Neural crest cell (in vitro differentiated cells): ENCODE results near the gene ARID5B. TPM values are rescaled to one million over a fixed set of nuclear protein-coding genes. Genes with fewer than 3 reads are reported as not detected.

Source experiments
- DNase-seq: peaks from one replicate; pipeline ENCODE4 v3.0.0; 2021; ENCODE audit warnings: low read depth, mixed read lengths, low spot score
- H3K27ac Mint-ChIP-seq: one replicate; pipeline ENCODE4 v1.8.0; 2021; ENCODE audit warnings: mild to moderate bottlenecking, mixed read lengths; ENCODE audit not compliant: unreplicated experiment
- H3K27me3 Mint-ChIP-seq: 2 replicates; pipeline ENCODE4 v1.8.0; 2021; ENCODE audit warnings: low read depth, mild to moderate bottlenecking, mixed read lengths
- H3K36me3 Mint-ChIP-seq: 2 replicates; pipeline ENCODE4 v1.8.0; 2021; ENCODE audit warnings: low read depth, mild to moderate bottlenecking, mixed read lengths
- H3K4me1 Mint-ChIP-seq: 2 replicates; pipeline ENCODE4 v1.8.0; 2021; ENCODE audit warnings: mixed read lengths
- H3K4me3 Mint-ChIP-seq: one replicate; pipeline ENCODE4 v1.8.0; 2021; ENCODE audit warnings: mild to moderate bottlenecking, mixed read lengths
- H3K9me3 Mint-ChIP-seq: 2 replicates; pipeline ENCODE4 v1.8.0; 2021; ENCODE audit warnings: mixed read lengths
- total RNA-seq: library from RNA; stranded (reverse); gene quantifications from 2 replicates; pipeline ENCODE4 v1.2.1, GENCODE V29; 2021
- TF ChIP-seq, protein P1 (sequence below): fragments of 200-600 bp; sonication (generic); conservative IDR thresholded peaks from 2 replicates; pipeline ENCODE4 v1.5.0; 2021; ENCODE audit warnings: antibody characterized with exemption, mild to moderate bottlenecking

Gene ARID5B
- total RNA-seq, 1 donor from 2014 or later = 10.4 TPM

DNA sequence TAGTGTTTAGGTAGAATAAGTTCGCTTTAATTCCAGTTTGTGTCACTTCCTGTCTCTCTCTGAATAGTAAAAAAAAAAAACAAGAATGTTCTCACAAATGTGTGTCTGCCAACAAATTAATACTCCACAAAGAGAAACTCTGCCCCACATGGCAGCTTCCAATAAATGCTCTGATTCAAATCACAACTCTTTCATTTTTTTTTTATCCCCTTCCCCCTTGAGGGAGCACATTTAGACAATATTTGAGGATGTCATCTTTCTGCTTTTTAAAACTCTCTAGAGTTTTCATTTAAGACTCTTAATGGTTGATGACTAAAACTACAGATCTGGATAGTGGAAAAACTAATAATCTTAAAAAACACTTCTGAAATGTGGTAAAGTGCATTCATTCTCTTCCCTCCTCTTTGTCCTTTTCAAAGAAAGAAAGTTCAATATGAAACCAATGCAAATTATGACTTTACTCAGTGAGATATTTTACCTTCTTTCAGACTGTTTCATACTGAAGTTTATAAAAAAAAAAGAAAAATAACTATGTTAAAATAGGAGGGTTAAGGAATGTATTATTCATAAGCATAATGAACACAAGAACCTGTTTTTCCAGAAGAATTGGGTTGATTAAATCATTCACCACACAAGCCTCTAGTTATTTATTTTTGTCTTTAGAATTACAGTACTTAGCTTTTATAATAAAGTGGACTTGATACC lies 42.3 kb downstream of the ARID5B start:
- peaks cover 3% of the 10 kb centered on the region for H3K9me3 Mint-ChIP-seq
- H3K27ac Mint-ChIP-seq = peak overlapping the region; percentile 70
- peaks cover 35% of the 10 kb centered on the region for H3K4me1 Mint-ChIP-seq
- TF ChIP-seq, protein P1, sequence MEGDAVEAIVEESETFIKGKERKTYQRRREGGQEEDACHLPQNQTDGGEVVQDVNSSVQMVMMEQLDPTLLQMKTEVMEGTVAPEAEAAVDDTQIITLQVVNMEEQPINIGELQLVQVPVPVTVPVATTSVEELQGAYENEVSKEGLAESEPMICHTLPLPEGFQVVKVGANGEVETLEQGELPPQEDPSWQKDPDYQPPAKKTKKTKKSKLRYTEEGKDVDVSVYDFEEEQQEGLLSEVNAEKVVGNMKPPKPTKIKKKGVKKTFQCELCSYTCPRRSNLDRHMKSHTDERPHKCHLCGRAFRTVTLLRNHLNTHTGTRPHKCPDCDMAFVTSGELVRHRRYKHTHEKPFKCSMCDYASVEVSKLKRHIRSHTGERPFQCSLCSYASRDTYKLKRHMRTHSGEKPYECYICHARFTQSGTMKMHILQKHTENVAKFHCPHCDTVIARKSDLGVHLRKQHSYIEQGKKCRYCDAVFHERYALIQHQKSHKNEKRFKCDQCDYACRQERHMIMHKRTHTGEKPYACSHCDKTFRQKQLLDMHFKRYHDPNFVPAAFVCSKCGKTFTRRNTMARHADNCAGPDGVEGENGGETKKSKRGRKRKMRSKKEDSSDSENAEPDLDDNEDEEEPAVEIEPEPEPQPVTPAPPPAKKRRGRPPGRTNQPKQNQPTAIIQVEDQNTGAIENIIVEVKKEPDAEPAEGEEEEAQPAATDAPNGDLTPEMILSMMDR = no peak
- H3K36me3 Mint-ChIP-seq = peaks cover 8% of the 10 kb centered on the region
- no peaks in the 10 kb centered on the region for H3K27me3 Mint-ChIP-seq
- no peak for DNase-seq
- H3K4me3 Mint-ChIP-seq = no peak overlapping the region

DNA sequence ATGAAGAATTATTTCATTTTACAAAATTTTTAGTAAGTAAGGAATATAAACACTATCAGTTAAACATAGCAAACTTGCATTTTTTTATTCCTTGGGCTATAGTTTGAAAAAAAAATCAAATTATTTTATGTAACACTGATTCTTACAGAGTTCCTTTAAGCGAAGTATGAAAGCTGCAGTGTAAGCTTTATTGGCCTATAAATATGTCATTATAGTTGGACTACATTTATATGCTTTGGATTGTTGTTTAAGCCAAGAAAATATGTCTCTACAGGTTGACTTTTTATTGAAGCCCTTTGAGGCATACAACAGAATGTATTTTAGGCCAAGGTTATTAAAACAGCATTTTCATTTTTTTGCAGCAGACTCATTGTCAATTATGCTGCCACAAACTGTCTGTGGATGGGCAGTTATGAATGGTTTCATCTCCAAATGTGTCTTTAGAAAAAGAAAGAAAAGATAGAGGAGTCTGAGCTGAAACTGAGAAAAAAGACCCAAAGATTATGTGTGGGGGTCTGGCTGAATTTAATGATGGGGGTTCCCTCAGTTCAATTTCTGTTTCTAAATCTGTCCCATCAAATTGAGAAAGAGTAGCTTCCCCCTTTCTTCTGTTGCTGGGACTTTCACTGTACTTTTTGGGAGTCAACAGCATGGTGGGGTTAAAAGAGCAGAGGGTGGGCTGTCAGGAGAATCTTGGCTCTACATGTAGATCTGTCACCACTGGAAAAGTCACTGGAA lies 43.1 kb downstream of the ARID5B start:
- Mint-ChIP-seq H3K27me3 (no peaks in the 10 kb centered on the region), H3K4me1 (peaks cover 28% of the 10 kb centered on the region), H3K36me3 (peaks cover 8% of the 10 kb centered on the region), H3K9me3 (peaks cover 3% of the 10 kb centered on the region), H3K4me3 (no peak overlapping the region), H3K27ac (no peak overlapping the region)
- DNase-seq = no peak
- TF ChIP-seq, protein P1 = no peak

DNA sequence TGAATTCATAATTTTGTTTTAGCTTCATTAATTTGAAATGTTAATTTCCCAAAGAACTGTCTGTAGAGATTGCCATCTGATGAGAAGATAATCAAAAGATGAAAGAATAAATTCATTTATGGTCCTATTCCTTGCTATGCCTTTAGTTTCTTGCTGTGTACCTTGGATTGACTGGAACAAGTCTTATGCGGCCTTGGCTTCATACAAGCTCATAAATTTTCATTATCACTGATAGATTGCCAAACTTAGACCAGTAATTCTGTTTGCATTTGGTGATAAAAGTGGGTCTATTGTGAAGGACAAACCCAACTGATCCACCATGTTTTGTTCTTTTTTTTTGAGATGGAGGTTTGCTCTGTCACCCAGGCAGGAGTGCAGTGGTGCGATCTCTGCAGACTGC lies 48.2 kb downstream of the ARID5B start:
- Mint-ChIP-seq H3K4me3 (no peak overlapping the region), H3K4me1 (peaks cover 3% of the 10 kb centered on the region), H3K9me3 (no peaks in the 10 kb centered on the region), H3K36me3 (peaks cover 2% of the 10 kb centered on the region), H3K27me3 (no peaks in the 10 kb centered on the region), H3K27ac (no peak overlapping the region)
- no peak for DNase-seq
- TF ChIP-seq, protein P1 = no peak

DNA sequence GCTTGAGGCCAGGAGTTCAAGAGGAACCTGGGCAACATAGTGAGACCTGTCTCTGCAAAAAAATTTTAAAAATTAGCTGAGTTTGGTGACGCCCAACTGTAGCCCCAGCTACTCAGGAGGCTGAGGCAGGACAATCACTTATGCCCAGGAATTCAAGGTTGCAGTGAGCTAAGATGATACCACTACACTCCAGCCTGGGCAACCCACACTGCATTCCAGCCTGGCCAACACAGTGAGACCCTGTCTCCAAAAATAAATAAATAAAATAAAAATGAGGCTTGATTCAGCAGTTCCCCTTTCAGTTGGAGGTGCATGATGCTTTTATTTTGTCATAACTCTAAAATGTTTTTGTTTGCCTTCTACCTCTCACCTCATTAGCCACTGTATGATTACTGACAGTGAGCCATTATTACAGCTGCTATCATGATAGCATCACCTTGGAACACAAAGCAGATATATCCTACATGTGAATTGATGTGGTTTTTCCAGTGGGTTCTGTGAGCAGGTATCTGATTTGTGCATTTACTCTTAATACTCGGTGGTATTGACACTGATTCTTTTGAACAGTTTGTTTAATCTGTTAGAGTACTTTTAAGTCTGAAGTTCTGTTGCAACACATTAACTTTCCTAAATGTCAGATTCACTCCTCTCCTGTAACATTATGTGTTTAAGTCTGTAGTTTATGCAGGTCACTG lies 49.1 kb downstream of the ARID5B start:
- TF ChIP-seq, protein P1 = no peak
- Mint-ChIP-seq H3K36me3 (peaks cover 2% of the 10 kb centered on the region), H3K4me1 (no peaks in the 10 kb centered on the region), H3K27me3 (no peaks in the 10 kb centered on the region), H3K4me3 (no peak overlapping the region), H3K9me3 (no peaks in the 10 kb centered on the region), H3K27ac (no peak overlapping the region)
- DNase-seq = no peak

DNA sequence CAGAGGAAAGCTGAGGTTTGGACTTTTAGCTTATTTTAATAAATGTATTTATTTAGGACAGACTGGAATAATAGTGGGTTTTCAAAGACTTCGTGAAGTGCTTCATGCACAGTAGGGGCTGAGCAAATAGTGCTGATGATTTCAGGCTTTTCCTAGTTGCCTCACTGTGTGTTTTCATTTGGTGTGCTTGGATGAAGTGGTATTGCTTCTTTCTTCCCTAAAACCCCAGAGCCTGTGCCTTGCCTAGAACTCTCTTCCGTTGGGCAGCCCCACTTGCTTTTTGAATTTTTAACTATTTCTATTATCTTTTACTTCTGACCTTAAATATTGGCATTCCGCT lies 49.6 kb downstream of the ARID5B start:
- TF ChIP-seq, protein P1 = no peak
- no peak for DNase-seq
- Mint-ChIP-seq H3K36me3 (peaks cover 2% of the 10 kb centered on the region), H3K4me1 (no peaks in the 10 kb centered on the region), H3K9me3 (no peaks in the 10 kb centered on the region), H3K4me3 (no peak overlapping the region), H3K27ac (no peak overlapping the region), H3K27me3 (no peaks in the 10 kb centered on the region)
